NCI-H2171 (cell line): ENCODE measurements around the gene PHF11.

Experiments used
- DNase-seq: peaks from one replicate; lab custom pipeline; 2025; lab: John Stamatoyannopoulos, UW

PHF11 gene

GRCh38 chr13:49498206-49498605 lies 2.5 kb downstream of the PHF11 start:
- no peak for DNase-seq

GRCh38 chr13:49499889-49500660 lies 4.3 kb downstream of the PHF11 start:
- no peak for DNase-seq

- DNase-seq = no peak
These were observed 7.2 kb downstream of the PHF11 start for GRCh38 chr13:49502954-49503353.

- DNase-seq = no peak
These were observed 8.2 kb downstream of the PHF11 start for GRCh38 chr13:49503951-49504350.

- no peak for DNase-seq
These were observed 16.8 kb downstream of the PHF11 start for GRCh38 chr13:49512578-49512977.

GRCh38 chr13:49516467-49516866 lies 20.7 kb downstream of the PHF11 start:
- no peak for DNase-seq

- no peak for DNase-seq
These were observed 21.7 kb downstream of the PHF11 start for GRCh38 chr13:49517461-49517860.

GRCh38 chr13:49521224-49521623 lies 25.5 kb downstream of the PHF11 start:
- no peak for DNase-seq

GRCh38 chr13:49524740-49525501 lies 29.2 kb downstream of the PHF11 start:
- no peak for DNase-seq

- DNase-seq = no peak
These were observed 31.4 kb downstream of the PHF11 start for GRCh38 chr13:49527123-49527522.

- DNase-seq = no peak
These were observed 32.4 kb downstream of the PHF11 start for GRCh38 chr13:49528161-49528560.

- no peak for DNase-seq
These were observed 34.7 kb downstream of the PHF11 start for GRCh38 chr13:49530457-49530856.

- no peak for DNase-seq
These were observed 36.8 kb downstream of the PHF11 start for GRCh38 chr13:49532593-49532992.

- no peak for DNase-seq
These were observed 37.3 kb downstream of the PHF11 start for GRCh38 chr13:49533011-49533410.

- no peak for DNase-seq
These were observed 38.0 kb downstream of the PHF11 start for GRCh38 chr13:49533591-49534269.

GRCh38 chr13:49536144-49536873 lies 40.6 kb downstream of the PHF11 start:
- DNase-seq = no peak

GRCh38 chr13:49538404-49538803 lies 42.7 kb downstream of the PHF11 start:
- no peak for DNase-seq

GRCh38 chr13:49539313-49539712 lies 43.6 kb downstream of the PHF11 start:
- DNase-seq = no peak

- no peak for DNase-seq
These were observed 44.0 kb downstream of the PHF11 start for GRCh38 chr13:49539746-49540145.

- no peak for DNase-seq
These were observed 44.8 kb downstream of the PHF11 start for GRCh38 chr13:49540552-49540951.

- DNase-seq = no peak
These were observed 47.9 kb downstream of the PHF11 start for GRCh38 chr13:49543656-49544055.

GRCh38 chr13:49545661-49546060 lies 49.9 kb downstream of the PHF11 start:
- DNase-seq = no peak
